Umbilical cord (tissue), 2 donors: ENCODE data around the gene NFIA. TPM values are rescaled to one million over a fixed set of nuclear protein-coding genes. Genes with fewer than 3 reads are reported as not detected.
A peak's percentile ranks its signal among the peaks of the same experiment; 100 is the strongest.

Source experiments
- DNase-seq: peaks from one replicate; pipeline ENCODE4 v3.0.0-alpha.2; 2015; ENCODE audit warnings: low spot score
- total RNA-seq: library from RNA; depleted of rRNA; stranded (reverse); fragments of >200 nt; gene quantifications from one replicate; pipeline ENCODE4 v1.2.3, GENCODE V29; 2014; ENCODE audit warnings: low replicate concordance; ENCODE audit not compliant: insufficient read depth

The NFIA gene
- total RNA-seq, 1 donor from 2014 or later = 23.6 TPM

- no peak for DNase-seq
Measured at GRCh38 chr1:61295818-61296537, 213.6 kb downstream of the NFIA start.

GRCh38 chr1:61297887-61298286 is 215.5 kb downstream of the NFIA start:
- no peak for DNase-seq

- peak; percentile 57 for DNase-seq
Measured at GRCh38 chr1:61299463-61299862, 217.1 kb downstream of the NFIA start.

DNA sequence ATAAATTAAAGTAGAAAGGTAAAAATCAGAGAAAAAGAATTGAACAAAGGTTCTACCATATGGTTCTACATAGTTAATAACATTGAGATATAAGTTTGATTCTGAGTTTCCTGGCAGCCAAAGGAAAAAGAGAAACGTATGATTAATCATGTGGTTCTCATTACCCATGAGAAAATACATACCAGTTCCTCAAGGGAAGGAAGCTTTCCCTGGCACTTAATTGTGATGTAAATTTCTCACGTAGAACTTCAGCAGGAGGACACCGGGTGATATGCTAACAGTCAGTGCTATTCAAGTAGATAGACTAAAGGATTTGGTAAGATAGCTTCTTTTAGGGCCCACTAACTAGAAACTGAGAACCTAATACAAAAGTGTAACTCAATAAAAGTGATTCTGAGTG is 218.5 kb downstream of the NFIA start:
- no peak for DNase-seq

- peak; percentile 45 for DNase-seq
Measured at GRCh38 chr1:61301824-61302657, 219.7 kb downstream of the NFIA start.

DNA sequence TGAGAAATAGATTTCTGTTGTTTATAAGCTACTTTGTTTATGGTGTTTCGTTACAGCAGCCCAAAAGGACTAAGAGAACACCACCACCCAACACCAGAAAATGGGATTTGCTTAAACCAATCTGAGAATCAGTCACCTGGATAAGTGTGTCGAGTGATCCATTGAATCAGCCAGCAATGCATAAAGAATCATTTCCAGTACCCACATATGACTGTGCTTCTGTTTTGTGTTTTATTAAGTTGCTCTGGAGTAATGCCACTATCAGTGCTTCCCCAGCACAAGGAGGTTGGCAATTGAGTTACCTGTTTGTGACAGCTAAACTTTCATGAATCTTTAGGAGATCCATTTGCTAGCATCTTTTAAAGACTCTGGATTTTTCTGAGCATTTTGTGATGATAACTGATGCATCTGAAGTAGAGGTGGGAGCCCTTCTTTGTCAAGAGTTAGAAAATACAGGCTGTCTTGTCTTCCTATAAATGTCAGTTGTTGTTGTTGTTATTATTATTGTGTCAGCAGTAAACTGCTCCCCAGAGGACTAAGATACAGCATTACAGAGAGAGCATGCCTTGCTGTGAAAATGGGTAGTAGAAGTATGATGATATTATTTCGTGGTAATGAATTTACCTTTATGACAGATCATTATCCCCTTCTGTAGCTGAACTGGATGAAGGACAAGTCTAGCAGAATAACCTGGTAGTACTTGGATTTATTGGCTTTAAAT is 225.2 kb downstream of the NFIA start:
- DNase-seq = no peak

- DNase-seq = no peak
Measured at GRCh38 chr1:61310057-61310456, 227.7 kb downstream of the NFIA start.

DNA sequence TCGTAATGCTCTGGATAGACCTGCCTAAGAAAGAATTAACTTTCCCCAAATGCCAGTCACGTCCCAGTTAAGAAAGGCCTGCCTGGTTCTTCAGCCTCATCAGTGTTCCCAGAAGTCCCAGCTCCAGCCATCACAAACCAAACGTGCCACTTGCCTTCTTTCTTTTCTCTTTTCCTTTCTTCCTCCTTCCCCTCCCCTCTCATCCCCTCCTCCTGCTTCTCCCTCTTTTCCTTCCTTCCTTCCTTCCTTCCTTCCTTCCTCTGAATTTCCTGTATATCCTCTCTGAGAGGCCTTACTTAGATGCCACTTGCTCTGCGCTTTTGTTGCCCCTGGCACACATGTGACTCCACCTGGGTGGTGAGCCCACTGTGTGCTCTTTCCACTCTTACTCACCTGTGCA is 228.2 kb downstream of the NFIA start:
- DNase-seq = no peak

DNA sequence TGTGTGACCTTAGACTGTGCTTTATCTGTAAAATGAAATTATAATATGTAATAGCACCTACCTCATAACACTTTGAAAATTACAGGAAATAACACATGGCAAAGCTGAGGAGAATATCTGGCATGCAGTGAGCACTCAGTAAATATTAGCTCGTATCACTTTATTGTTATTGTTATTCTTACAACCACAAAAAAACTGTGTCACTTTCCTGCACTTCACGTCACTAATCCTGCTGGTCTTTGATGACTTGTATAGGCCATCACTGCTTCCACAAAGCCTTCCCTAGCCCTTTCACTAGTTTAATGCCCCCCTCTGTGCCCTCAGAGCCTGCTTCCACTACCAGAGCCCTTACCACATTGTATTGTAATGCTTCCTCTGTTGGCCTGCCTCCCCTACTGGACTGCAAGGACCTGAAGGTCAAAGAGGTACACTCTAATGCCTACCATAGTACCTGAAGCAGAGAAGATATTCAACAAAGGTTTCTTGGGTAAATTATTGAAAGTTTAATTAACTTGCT is 231.6 kb downstream of the NFIA start:
- no peak for DNase-seq

DNA sequence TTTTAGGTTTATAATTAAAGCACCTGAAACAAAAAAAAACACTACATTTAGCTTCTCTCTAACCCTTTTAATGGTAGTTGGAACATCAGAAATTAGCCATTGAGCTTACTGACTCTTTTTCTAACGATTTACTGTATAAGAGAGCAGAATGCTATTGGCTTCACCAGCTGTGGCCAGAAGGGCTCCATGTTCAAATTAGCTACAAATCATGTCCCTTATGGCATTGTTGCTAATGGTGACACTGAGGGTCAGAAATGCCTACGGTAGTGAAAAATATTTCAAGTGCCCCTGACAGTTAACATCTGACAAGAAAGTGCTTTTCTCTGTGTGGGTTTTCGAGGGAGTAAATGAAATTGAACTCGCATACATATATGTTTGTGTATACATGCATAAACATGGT is 232.7 kb downstream of the NFIA start:
- DNase-seq = no peak

- DNase-seq = no peak
Measured at GRCh38 chr1:61316493-61316892, 234.1 kb downstream of the NFIA start.

- DNase-seq = peak; percentile 73
Measured at GRCh38 chr1:61318319-61319125, 236.2 kb downstream of the NFIA start.

GRCh38 chr1:61320575-61320974 is 238.2 kb downstream of the NFIA start:
- DNase-seq = no peak

DNA sequence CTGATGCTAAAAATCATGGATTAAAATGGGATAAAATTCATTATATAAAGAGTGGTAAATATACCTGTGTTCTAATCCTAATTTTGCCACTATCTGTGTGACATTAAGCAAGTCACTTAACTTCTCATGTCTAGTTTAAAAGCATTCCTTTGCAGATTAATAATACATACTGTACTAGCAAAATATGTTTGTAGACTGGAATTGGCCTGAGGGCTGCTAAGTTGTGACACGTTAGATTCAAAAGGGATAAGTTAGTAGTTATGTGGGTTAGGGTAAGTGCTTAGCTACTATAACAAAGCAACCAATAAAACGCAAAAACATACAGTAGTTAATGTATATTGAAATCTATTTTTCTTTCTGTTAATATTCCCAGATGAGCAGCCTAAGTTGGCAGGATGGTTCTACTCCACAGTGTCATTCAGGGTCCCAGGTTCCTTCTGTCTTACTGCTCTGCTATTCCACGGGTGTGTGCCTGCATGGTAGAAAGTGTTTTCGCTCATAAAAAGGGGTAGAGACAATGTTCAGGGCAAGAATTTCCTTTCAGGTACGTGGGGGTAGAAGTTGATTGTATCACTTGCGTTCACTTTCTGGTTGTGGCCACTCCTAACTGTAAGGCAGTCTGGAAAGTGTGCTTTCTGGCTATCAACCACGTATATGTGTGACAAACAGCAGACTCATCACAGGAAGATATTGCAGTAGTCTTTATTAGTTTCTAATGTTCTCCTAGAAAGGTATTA is 239.8 kb downstream of the NFIA start:
- DNase-seq = no peak

GRCh38 chr1:61322769-61323168 is 240.4 kb downstream of the NFIA start:
- DNase-seq = no peak

DNA sequence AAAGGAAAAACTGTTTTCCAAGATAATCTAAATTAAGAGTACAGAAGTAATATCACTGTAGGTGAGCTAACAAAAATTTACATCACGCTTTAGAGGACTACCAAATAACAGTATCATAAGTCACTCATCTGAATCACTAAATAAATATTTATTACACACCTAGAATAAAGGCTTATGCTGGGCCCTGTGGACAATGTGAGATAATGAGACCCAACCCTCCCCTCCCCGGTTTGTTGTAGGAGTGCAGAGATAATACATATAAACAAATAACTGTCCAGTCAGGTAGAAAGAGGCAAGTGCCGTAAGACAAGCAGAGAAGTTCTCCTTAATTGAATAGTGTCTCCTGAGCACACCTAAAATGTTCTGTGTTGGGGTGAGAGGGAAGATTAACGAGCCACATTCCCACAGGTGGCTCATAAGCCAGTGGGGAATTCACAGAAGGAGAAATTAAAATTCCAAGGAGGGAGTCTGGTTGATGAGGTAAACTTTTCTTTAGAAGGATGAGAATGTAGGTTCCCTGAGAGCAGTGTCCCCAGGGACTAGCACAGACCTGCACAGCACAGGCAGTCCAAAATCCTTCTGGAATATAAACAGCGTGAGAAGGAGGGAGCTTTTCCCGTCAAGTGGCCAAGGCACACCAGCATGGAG is 241.4 kb downstream of the NFIA start:
- DNase-seq = no peak

DNA sequence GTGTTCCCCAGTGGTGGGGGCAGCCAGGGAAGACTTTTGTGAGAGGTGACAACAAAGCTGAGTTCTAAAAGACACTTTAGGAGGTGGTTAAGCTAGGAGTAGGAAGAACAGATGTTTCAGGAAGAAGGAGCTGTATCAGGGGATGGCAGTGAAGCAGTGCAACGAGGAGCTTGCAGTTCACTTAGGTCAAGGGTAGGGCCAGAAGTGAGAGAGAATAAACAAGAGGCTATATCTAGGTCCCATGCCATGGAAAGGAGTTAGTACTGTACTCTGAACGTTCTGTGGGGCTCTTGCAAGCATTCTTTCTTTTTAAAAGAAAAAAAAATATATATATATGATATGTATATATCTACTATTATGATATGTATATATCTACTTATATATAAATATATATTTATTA is 244.4 kb downstream of the NFIA start:
- DNase-seq = no peak

GRCh38 chr1:61327436-61327835 is 245.1 kb downstream of the NFIA start:
- no peak for DNase-seq

DNA sequence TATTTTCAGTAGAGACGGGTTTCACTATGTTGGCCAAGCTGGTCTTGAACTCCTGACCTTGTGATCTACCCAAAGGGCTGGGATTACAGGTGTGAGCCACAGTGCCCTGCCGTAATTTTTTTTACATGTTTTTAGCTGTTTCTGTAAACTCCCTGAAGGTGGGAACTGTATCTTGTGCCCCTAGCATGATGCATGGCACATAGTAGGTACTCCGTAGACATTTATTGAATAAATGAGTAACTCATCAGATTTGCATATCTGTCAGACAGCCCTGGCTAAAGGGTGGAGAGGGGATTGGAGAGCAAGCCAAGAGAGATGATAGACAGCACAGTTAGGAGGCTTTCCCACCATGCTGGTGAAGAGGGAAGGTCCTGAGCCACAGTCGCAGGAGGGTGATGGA is 247.2 kb downstream of the NFIA start:
- no peak for DNase-seq

DNA sequence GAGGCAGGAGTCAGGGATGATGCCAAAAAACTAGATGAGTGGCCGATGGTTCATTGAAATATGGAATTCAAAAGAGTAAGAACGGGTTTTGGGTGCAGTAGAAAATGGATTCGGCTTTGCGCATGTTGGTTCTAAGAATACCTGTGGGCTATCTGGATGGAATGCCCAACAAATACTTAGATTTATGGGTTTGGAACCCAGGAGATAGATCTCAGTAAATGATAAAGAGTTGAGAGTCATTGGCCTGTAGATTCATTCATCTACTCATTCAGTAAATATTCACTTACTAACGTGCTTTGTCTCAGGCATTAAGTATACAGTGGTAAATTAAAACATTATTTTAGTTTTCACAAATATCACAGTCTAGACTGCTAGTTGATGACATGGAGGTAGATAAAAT is 247.7 kb downstream of the NFIA start:
- DNase-seq = no peak
